Keratinocyte (primary cell): ENCODE results near the gene ELOF1.

ENCODE experiments used
- EZH2 ChIP-seq: IDR thresholded peaks from one replicate; pipeline ENCODE4 v1.6.1; 2012; ENCODE audit warnings: inconsistent platforms, mild to moderate bottlenecking, low read length, moderate library complexity
- TF ChIP-seq, protein P1 (sequence below), 3 experiments: IDR thresholded peaks in 1 of 3; conservative IDR thresholded peaks in 1 of 3; optimal IDR thresholded peaks in 1 of 3; 2 replicates in 2 of 3; 3 replicates in 1 of 3; pipeline versions ENCODE3 to v1.5.1; 2011; ENCODE audit warnings: low read length in 3 of 3, mild to moderate bottlenecking in 3 of 3, moderate library complexity in 2 of 3, control low read depth in 1 of 3, inconsistent platforms in 1 of 3; ENCODE audit not compliant: insufficient read depth in 2 of 3; ENCODE audit errors: extremely low read depth in 1 of 3

DNA sequence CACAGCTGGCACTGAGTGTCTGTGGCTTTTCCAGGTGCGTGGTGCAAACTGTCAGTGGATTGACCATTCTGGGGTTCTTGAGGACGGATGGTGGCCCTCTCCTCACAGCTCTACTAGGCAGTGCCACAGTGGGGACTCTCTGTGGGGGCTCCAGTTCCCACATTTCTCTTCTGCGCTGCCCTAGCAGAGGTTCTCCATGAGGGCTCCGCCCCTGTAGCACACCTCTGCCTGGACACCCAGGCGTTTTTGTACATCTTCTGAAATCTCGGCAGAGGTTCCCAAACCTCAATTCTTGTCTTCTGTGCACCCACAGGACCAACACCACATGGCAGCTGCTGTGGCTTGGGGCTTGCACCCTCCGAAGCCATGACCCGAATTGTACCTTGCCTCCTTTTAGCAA is 47.5 kb upstream of the ELOF1 start:
- no peak for TF ChIP-seq EZH2
- TF ChIP-seq, protein P1, sequence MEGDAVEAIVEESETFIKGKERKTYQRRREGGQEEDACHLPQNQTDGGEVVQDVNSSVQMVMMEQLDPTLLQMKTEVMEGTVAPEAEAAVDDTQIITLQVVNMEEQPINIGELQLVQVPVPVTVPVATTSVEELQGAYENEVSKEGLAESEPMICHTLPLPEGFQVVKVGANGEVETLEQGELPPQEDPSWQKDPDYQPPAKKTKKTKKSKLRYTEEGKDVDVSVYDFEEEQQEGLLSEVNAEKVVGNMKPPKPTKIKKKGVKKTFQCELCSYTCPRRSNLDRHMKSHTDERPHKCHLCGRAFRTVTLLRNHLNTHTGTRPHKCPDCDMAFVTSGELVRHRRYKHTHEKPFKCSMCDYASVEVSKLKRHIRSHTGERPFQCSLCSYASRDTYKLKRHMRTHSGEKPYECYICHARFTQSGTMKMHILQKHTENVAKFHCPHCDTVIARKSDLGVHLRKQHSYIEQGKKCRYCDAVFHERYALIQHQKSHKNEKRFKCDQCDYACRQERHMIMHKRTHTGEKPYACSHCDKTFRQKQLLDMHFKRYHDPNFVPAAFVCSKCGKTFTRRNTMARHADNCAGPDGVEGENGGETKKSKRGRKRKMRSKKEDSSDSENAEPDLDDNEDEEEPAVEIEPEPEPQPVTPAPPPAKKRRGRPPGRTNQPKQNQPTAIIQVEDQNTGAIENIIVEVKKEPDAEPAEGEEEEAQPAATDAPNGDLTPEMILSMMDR (optimal IDR thresholded peaks at IDR 0.05 in 1 of 3, IDR thresholded peaks at IDR 0.05 in 1 of 3, conservative IDR thresholded peaks at IDR 0.05 in 1 of 3; ENCODE audit: extremely low read depth in 1 of 3, insufficient read depth in 2 of 3, low read length in 3 of 3): no peak
